ENCODE results near the gene MAGI1. TPM values are rescaled to one million over a fixed set of nuclear protein-coding genes. Genes with fewer than 3 reads are reported as not detected.
"Not testable (repeated sequence)": the region's sequence is repeated elsewhere in the genome, so short reads cannot be mapped to it uniquely, and the experiment has no call there.

Gene MAGI1
- total RNA-seq, 1 donor from 2014 or later, result 45.3 TPM

DNA sequence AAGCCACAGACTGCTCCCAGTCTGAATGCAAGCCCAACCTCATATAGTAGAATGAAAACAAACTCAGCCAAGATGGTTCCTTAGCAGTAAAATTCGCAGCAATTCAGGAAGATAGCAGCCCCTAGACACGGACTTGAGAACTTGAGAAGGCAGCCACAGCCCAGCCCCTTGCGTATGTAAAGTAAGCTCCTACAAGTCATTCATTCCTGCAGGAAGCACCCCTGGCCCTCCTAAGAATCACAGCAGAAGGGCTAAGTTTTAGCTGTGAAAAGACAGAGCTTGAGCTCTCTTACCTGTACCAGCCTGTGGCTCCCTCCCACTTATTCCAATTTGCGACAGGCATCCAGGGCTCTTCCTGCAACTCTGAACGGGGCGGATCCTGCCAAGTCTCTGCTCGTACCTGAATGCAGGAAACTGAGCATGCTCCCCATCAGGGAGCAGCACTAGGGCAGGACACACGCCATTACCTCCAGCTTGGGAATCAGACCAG, 136.4 kb downstream of the MAGI1 start:
- DNase-seq, result no peak

DNA sequence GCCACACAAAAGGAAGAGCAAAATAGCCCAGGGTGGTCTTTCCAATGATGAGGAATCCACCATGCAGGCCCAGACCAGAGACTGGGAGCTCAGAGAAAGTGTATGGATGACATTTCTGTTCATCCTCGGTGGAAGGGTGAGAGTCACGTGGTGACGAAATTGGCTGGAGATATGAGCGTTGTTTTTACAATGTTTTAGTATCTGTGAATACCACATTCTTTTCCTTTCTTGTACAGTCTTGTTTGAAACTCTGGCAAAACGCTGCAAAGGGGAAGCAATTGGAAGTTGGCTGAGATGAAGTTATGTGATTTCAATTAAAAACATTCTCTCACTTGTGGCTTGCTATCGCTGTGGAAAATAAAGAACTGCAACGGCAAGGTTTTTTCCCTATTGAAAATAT, 137.5 kb downstream of the MAGI1 start:
- DNase-seq, result peak; percentile 44

DNA sequence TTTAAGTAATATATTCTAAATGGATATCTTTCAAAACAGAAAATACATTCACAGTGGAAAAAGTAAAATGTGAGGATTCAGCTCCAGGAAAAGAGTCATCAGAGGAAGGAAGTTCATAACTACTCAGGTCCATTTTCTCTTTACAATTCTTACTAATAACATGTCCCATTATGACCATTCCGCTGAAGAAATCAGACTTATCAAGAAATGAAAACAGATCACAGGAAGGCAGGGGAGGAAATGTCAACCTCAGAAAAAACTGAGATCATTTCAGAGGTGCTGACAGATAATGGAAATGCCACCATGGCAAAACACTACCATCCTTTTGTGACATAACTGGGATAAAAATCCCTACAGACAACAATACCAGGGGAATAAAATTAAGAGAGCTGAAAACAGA, 139.5 kb downstream of the MAGI1 start:
- no peak for DNase-seq

DNA sequence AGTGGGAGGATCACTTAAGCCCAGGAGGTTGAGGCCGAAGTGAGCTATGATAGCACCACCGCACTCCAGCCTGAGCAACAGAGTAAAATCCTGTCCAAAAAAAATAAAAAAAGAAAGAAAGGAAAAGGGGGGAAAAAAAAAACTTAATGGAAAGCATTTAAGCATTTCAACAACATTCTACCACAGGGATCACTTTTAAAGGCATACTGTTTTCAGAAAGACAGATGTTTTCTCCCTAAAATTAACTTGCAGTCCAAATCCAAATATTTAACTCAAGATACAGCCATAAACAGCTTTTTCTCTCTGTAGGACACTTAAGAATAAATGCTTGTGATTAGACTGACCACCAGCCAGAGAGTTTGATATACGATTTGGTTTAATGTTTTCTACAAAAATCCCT, 141.0 kb downstream of the MAGI1 start:
- DNase-seq, result no peak

DNA sequence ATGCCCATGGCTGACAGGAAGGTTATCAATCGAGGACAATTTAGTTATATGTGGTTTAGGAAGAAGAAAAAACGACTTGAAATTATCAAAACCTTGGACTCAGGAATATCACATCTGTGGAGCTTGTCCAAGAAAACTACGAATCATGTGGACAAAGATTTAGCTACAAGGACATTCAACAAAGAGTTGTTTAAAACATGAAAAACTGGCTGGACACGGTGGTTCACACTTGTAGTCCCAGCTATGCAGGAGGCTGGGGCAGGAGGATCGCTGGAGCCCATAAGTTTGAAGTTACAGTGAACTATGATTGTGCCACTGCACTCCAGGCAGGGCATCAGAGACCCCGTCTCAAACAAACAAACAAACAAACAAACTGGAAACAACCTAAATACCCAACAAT, 142.4 kb downstream of the MAGI1 start:
- no peak for DNase-seq

DNA sequence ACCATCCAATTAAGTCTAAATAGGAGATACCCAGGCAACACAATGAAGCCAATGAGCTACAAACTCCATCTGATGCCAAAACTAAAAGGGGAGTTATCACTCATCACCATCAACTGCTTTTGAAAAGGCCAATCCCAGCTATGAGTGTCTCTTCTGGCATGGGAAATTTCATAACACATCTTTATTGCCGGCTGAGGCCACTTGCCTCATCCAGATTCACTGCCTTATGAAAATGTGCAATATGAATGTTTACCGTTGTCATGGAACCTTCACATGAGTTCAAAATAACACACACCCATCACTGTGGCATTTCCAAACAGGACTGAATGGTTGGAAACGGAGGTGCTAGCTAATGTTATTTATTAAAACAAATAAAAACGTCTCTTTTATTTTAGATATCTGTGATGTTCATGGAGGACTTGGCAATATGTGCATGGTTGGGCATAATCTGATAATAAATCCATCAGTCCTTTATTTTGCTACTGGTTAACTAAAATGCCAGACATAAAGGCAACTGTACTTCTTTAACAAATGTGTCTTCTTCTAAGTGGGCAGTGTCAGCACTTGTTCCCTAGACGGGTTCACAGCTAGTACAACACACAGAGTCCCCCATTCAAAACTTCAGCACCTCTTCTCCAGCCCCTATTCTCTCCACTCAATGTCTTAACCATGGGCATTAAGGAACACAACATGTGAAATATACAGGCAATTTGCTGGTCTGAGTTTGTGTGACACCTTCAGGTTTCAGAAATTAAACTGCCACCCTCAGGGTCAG, 143.9 kb downstream of the MAGI1 start:
- no peak for DNase-seq

DNA sequence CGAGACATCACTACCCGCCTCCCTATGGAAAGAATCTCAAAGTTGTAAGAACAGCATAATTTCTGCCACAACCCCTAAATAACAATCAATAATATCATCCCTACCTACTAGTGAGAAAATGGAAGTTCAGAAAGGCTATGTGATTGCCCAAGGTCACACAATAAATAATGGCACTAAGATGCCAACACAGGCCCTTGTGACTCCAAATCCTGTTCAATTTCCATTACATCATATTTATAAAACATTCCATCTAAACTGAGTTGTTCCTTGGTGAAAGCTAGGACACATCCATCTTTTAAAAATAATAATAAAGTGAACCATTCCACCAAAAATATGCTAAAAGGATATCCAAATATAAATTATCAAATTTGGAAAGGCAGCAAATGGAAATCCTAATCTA, 144.6 kb downstream of the MAGI1 start:
- DNase-seq, result no peak

DNA sequence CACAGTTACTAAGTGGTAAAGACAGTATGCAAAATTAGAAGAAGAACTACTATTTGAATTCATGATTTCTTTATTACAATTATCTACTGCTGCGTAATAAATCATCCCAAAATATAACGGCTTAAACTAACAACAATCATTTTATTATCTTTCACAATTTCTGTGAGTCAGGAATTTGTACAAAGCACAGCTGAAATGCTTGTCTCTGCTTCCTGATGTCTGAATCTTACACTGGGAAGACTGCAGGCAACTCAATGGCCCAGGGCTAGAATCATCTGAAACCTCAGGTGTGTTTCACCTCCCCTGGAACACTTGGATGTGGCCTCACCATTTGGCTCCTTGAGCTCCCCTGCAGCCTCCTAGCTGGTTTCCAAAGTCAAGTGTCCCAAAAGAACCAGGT, 145.1 kb downstream of the MAGI1 start:
- no peak for DNase-seq

DNA sequence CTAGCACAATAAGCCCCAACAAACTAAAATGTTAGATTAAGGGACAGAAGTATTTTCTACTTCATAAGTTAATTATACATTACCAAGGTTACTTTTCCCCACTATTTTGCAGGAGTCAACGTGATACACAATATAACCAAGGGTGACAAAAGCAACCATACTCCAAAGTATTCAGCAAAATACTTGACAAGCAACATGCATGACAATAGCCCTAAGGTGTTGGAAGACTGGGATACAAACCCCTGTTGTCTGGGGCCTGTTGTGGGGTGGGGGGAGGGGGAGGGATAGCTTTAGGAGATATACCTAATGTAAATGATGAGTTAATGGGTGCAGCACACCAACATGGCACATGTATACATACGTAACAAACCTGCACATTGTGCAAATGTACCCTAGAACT, 147.2 kb downstream of the MAGI1 start:
- DNase-seq, result not testable (repeated sequence)

DNA sequence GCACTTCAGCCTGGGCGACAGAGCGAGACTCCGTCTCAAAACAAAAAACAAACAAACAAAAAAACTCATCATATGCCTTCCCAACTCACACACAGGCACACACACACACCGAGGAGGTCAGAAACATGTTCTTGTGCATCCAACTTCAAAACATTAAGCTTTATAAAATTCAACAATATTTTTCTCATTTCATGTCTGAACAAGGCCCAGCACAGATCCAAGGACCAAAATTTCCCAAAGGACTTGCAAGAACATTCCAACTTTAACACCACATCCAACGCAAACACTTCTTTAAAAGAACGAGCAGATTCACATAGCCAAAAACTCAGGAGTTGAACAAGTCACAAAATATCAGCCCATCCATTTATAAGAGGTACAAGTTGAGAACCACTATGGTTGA, 148.4 kb downstream of the MAGI1 start:
- no peak for DNase-seq

DNA sequence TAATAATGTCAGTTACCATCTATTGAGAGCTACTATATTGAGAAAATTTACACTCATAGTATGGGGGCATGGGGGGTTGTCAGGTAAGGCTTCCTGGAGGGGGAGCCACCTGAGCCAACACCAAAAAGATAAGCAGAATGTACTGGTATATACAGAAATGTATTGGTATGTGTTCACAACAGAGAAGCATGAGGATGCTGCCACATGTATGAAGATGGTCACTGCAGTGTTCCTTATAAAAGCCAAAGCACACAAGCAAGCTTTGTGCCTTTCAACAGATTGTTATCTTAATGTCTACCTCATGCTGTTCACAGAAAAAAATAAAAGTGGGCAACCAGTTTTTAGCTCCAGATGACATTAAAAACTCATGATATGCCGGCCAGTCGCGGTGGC, 149.0 kb downstream of the MAGI1 start:
- no peak for DNase-seq

DNA sequence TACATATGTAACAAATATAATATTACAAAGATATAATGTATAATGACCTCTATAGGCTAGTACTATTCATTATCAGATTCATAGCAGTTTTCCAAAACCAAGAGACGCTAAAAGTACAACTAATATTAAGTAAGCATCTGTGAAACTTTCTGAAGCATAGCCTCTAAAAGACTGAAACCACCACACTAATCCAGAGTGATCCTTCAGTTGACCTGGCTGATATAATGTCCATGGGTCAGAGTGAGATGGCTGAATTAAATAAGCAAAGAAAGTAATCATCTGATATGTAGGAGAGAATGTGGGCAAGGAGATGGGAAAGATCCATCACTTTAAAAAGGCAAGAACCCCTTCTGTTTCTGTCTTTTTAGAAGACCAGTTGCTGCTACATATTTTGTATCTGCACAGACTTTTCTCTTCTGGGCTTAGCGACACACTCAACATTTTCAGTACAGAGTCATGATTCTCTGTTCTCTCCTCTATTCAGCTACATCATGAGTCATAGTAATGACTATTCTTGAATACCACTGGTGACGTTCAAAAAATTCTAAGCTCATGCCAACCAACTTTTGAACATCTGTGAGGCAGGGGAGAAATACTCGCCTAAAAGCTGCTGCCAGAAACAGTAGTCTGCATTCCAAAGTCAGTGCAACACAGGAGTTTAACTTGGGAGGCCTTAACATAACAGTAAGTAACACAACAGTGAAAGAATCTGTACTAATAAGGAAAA, 149.6 kb downstream of the MAGI1 start:
- peak; percentile 65 for DNase-seq

DNA sequence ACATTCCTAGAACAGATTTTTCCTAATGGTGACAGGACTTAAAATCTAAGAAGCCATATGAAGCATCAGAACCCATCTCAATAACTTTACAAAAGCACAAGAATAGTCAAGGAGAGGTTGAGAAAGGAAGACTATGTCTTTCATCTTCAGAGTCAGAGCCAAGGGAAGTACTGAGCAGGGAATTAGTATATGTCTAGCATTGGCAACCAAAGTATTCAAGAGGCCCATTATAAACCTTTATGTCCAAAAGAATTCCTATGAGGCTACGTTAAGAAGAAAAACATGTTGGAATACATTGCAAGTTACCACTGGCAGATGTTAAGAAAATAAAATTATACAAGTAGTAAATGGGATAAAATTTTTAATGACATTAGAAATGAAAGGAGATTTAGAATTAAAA, 150.5 kb downstream of the MAGI1 start:
- DNase-seq, result no peak

DNA sequence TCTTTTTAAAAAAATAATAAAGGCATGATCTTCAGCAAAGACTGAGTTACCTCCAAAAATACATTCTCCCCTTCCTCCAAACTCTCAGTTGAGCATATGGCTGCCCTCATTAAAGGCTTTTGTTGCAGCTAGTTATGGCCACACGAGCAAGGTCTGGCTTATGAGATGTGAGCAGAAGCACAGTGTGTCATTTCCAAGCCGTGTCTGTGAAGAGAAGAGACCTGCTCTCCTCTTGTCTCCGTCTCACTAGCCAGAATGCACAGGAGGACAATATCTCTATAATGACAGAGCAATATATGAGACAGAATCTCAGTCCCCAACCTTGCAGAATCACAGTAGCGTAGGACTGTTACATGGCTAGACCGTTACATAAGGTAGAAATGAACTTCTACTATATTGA, 152.3 kb downstream of the MAGI1 start:
- DNase-seq, result no peak

DNA sequence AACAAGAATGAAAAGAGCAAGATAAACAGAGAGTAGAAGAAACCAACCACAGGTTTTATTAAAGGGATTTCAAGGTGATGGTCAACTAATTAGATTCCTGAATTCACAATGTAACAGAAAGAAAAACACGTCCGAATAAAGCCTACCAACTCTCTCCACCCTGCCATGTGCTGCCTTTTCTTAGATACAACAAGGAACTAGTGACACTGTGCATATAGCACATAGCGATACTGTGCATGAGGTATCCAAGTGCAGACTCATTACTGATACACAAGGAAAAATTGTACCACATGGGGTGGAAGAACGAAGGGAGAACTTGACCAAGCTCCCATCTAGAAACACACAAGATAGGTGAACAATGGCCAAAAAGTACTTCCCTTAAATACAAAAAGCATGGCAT, 154.6 kb downstream of the MAGI1 start:
- DNase-seq, result no peak

DNA sequence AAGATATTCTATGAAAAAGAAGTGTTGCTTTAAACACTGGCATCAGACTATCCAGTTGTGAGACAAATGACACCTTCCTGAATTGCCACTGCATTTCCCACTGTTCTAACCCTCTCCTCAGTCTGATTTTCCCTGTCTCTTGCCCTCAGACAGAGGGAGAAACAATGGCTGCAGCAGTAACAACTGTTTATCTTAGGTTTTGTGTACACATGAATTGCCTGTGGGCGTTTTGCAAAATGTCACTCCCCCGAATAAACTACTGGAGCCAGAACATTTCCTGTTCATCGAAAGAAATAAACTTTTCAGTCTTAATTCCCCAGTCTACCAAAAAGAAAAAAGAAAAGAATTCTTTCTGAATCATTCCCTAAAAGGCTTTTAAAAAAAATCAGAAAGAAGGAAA, 155.1 kb downstream of the MAGI1 start:
- no peak for DNase-seq

DNA sequence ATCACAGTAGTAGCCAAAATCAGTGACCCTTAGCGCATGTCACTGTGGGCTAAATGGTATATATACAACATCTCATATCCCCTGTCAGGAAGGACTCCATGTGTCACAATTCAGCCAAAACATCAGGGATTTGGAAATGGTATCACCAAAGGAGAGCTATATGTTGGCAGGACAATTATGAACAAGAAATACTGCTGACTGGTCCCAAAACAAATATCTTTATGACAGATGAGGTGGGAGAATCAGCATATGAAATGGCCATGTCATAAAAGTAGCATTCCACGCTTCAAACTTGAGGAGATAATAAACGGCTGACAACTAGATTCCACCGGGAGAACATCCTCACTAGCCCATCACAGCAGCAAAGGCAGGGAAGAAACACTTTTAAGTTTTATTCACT, 158.4 kb downstream of the MAGI1 start:
- no peak for DNase-seq

DNA sequence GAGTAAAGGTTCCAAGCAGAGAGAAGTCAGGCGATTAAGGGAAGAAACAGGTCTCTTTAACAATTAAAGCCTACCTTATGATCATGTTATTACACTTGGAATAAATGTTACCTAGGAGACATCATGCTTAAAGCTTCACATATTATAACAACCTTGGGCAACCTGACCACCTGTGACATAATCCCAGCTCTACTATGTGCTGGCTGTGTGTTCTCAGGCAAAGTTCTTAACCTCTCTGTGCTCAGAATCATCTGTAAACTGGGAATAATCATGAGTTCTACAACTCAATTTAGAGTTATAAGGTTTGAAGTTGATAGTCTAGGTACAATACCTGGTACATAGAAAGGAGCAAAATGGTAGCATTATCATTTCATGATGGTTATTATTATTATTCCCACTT, 159.3 kb downstream of the MAGI1 start:
- DNase-seq, result no peak

DNA sequence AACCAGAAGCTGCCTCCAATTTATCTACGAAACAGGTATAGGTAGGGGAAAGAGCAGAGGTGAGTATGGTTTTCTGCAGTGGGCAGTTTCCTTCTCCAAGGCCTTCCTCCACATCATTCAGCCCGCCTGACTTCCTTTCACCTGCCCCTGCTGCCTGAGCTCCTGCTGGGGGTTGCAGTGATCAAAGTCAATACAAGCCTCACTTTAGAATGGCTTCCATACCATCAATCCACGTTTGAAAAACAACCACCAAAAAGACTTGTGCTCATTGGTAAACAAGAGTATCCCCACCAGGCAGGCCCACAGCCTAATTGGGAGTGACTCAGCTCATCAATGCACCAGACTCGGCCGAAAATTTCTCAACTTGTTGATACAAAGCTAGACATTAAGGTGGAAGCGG, 159.9 kb downstream of the MAGI1 start:
- no peak for DNase-seq

DNA sequence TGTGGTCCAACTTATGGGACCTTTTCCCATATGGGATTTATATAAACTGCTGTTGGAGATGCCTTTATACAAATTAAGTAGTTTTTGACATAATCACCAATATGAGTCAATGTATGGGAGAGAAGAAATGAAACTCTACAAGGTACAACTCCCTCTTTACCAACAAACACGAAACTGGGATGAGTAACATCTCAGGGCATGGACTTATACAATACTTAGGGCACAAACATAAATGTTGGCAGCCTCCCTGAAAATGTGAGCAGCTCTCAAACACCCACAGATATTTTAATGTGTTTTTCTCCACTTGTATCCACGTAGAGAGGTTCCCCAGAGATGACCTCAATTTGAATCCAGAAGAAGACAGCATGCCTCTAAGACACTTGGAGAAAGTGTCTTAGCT, 161.6 kb downstream of the MAGI1 start:
- no peak for DNase-seq

DNA sequence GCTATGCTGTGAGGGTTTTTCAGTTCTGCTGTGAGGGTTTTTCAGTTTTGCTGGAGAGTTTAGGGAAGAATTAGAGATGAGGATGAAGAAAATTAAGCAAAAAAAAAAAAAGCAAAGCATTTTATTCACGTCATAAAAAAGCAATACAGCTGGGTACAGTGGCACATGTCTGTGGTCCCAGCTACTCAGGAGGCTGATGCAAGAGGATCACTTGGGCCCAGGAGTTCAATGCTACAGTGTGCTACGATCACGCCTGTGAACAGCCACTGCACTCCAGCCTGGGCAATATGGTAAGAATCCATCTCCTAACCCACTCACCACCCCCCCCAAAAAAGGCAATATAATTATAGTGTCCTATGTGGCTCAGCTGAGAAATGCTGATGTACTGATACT, 162.7 kb downstream of the MAGI1 start:
- DNase-seq, result no peak

DNA sequence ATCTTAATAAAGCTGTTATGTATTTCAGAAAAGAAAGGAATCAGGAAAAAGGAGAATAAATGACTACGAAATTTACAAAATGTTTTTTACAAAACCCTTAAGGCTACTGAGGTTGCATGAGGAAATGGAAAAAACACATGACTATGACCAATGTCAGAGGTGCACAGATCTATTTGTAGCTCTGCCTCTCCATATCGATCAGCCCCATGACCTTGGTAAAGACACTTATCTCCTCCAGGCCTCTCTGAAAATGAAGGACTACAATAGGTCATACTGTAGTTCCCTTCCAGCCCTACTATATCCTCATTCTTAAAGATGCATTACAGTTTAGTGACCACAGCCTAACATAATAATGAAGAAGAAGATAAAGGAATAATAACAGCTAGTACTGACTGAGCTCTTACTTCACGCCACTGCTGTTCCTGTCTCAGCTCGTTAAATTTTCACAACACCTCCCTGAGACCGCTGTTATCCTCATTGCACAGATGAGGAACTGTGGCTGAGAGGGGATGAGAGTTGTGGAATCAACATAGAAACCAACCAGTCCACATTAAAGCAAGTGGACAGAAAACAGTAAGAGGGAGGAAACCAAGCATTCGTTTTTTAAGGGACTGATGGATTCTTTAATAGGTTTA, 163.2 kb downstream of the MAGI1 start:
- DNase-seq, result no peak

DNA sequence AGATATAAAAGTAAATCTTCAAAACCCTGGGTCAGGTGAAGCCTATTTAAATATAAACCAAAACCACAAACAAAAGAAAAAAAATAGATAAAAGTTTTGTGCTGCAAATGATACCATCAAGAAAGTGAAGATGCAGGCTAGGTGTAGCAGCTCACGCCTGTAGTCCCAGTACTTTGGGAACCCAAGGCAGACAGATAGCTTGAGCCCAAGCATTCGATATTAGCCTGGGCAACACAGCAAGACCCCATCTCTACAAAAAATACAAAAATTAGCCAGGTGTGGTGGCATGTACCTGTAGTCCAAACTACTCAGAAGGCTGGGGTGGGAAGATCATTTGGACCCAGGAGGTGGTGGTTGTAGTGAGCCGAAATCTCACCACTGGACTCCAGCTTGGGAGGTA, 164.8 kb downstream of the MAGI1 start:
- DNase-seq, result no peak

DNA sequence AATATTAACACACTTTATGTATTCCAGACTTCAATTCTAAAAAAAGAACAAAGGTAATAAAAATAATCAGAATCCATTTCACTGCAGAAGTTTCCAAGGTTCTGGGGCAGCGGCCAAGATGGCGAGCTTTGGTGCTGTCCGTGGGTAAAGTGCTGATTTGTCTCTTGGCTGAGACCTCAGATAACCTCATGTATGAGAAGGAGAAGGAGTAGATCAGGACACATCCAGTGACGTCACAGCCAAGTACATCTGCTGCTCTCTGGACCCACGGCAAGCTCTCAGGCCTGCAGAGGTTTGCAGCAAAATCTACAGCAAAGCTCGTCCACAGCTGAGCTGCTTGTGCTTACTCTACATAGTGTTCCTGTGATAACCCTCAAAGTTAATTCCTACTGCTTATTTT, 165.7 kb downstream of the MAGI1 start:
- no peak for DNase-seq

Data from skin of body (tissue), 2 donors.